H1 (cell line): ENCODE measurements around the gene ACAP1. TPM values are rescaled to one million over a fixed set of nuclear protein-coding genes. Genes with fewer than 3 reads are reported as not detected.

Experiments
- CTCF ChIA-PET: fragments of 300-600 bp; sonication (Branson Sonifier 250); formaldehyde crosslinking; loops from one replicate; lab custom pipeline; 2021; ENCODE audit not compliant: partially characterized antibody; lab: Charles Lee
- POLR2A ChIA-PET: fragments of 300-600 bp; sonication (Branson Sonifier 250); formaldehyde crosslinking; loops from one replicate; lab custom pipeline; 2021; ENCODE audit warnings: inconsistent platforms; ENCODE audit not compliant: partially characterized antibody; lab: Charles Lee
- DNase-seq, 2 experiments: peaks; one replicate each; pipeline versions ENCODE4 v3.0.0 to v3.0.0-alpha.2; 2010 to 2022; ENCODE audit warnings: low spot score in 2 of 2, low read depth in 1 of 2, mixed read lengths in 1 of 2
- FAIRE-seq: peaks from 2 replicates; lab custom pipeline; 2011; peaks lifted over from hg19 to GRCh38; lab: Jason Lieb, UNC
- H2AFZ ChIP-seq: 2 replicates; pipeline ENCODE4 v1.8.1; 2012; ENCODE audit warnings: low read length, inconsistent platforms
- H2AK5ac ChIP-seq: 2 replicates; pipeline ENCODE4 v1.6.1; 2013; ENCODE audit warnings: low read depth, low read length
- H2BK120ac ChIP-seq: replicated peaks from 2 replicates; pipeline ENCODE3; 2013; ENCODE audit warnings: low read depth, low read length, inconsistent platforms
- H2BK12ac ChIP-seq: 2 replicates; pipeline ENCODE4 v1.6.1; 2013; ENCODE audit warnings: low read depth, low read length
- H2BK15ac ChIP-seq: 2 replicates; pipeline ENCODE4 v1.6.1; 2013; ENCODE audit warnings: low read length
- H2BK20ac ChIP-seq: 2 replicates; pipeline ENCODE4 v1.6.1; 2013; ENCODE audit warnings: low read length
- H2BK5ac ChIP-seq: 2 replicates; pipeline ENCODE4 v1.6.1; 2013; ENCODE audit warnings: low read depth, low read length
- H3K14ac ChIP-seq: 2 replicates; pipeline ENCODE4 v1.6.1; 2013; ENCODE audit warnings: inconsistent platforms; ENCODE audit not compliant: insufficient read length
- H3K18ac ChIP-seq: 2 replicates; pipeline ENCODE4 v1.6.1; 2013; ENCODE audit warnings: low read length; ENCODE audit errors: extremely low read depth
- H3K23ac ChIP-seq: 2 replicates; pipeline ENCODE4 v1.6.1; 2013; ENCODE audit warnings: inconsistent platforms; ENCODE audit not compliant: insufficient read length
- H3K23me2 ChIP-seq: 2 replicates; pipeline ENCODE4 v1.6.1; 2013; ENCODE audit warnings: low read depth, low read length
- H3K27ac ChIP-seq: 2 replicates; pipeline ENCODE4 v1.6.1; 2011; ENCODE audit warnings: low read depth, low read length, inconsistent platforms
- H3K27me3 ChIP-seq, 4 experiments: replicated peaks in 1 of 4; 1 replicate in 1 of 4; 2 replicates in 3 of 4; pipeline versions ENCODE4 v1.6.1 to v1.8.1; 2011 to 2013; ENCODE audit warnings: low read length in 3 of 4, mild to moderate bottlenecking in 3 of 4, inconsistent platforms in 2 of 4, mixed read lengths in 2 of 4, moderate library complexity in 1 of 4; ENCODE audit not compliant: control insufficient read depth in 3 of 4, insufficient read depth in 3 of 4; ENCODE audit errors: extremely low read depth in 1 of 4
- H3K36me3 ChIP-seq, 4 experiments: 2 replicates each; pipeline versions ENCODE4 v1.6.1 to v1.8.1; 2011 to 2013; ENCODE audit warnings: mild to moderate bottlenecking in 4 of 4, low read length in 3 of 4, moderate library complexity in 2 of 4, control low read depth in 1 of 4, inconsistent platforms in 1 of 4; ENCODE audit not compliant: insufficient read depth in 4 of 4, control insufficient read depth in 2 of 4
- H3K4ac ChIP-seq: replicated peaks from 2 replicates; pipeline ENCODE3; 2013; ENCODE audit warnings: low read length, low read depth, mixed read lengths, inconsistent platforms; ENCODE audit not compliant: insufficient read length
- H3K4me1 ChIP-seq, 4 experiments: replicated peaks in 1 of 4; 1 replicate in 1 of 4; 2 replicates in 3 of 4; pipeline versions ENCODE4 v1.6.1 to v1.8.1; 2011 to 2013; ENCODE audit warnings: low read length in 3 of 4, inconsistent platforms in 2 of 4, mixed read lengths in 1 of 4; ENCODE audit not compliant: insufficient read depth in 4 of 4, control insufficient read depth in 3 of 4
- H3K4me2 ChIP-seq, 2 experiments: 2 replicates each; pipeline versions ENCODE4 v1.6.1 to v1.8.1; 2011 to 2013; ENCODE audit warnings: low read depth in 2 of 2, low read length in 2 of 2, control low read depth in 1 of 2, inconsistent platforms in 1 of 2, mild to moderate bottlenecking in 1 of 2; ENCODE audit not compliant: insufficient read depth in 1 of 2
- H3K4me3 ChIP-seq, 4 experiments: fragments of 200-600, 300-600 bp in 1 of 4; sonication (generic), shearing (Covaris generic), sonication (Bioruptor Twin) in 1 of 4; 2 replicates each; pipeline versions ENCODE4 v1.5.1 to v1.8.1; 2011 to 2016; ENCODE audit warnings: low read length in 4 of 4, low read depth in 3 of 4, control low read depth in 2 of 4, inconsistent platforms in 2 of 4, mild to moderate bottlenecking in 2 of 4, mixed read lengths in 1 of 4, moderate library complexity in 1 of 4; ENCODE audit not compliant: insufficient read depth in 2 of 4; ENCODE audit errors: extremely low read depth in 1 of 4
- H3K56ac ChIP-seq: replicated peaks from 2 replicates; pipeline ENCODE3; 2013; ENCODE audit warnings: low read depth, mild to moderate bottlenecking, mixed read lengths, low read length, inconsistent platforms; ENCODE audit not compliant: insufficient read length
- H3K79me1 ChIP-seq: 2 replicates; pipeline ENCODE4 v1.6.1; 2013; ENCODE audit warnings: low read depth, low read length, control low read depth
- H3K79me2 ChIP-seq, 2 experiments: 2 replicates each; pipeline versions ENCODE4 v1.6.1 to v1.8.1; 2012 to 2013; ENCODE audit warnings: low read length in 2 of 2, mild to moderate bottlenecking in 2 of 2, inconsistent platforms in 1 of 2; ENCODE audit not compliant: insufficient read depth in 2 of 2, control insufficient read depth in 1 of 2
- H3K9ac ChIP-seq, 4 experiments: replicated peaks in 1 of 4; 1 replicate in 1 of 4; 2 replicates in 3 of 4; pipeline versions ENCODE4 v1.6.1 to v1.8.1; 2011 to 2013; ENCODE audit warnings: low read depth in 3 of 4, low read length in 3 of 4, control low read depth in 2 of 4, mild to moderate bottlenecking in 2 of 4, moderate library complexity in 2 of 4, inconsistent platforms in 1 of 4; ENCODE audit errors: extremely low read depth in 1 of 4
- H3K9me3 ChIP-seq, 2 experiments: 2 replicates each; pipeline versions ENCODE4 v1.6.1 to v1.8.1; 2012 to 2013; ENCODE audit warnings: mild to moderate bottlenecking in 2 of 2, moderate library complexity in 2 of 2, control low read depth in 1 of 2, inconsistent platforms in 1 of 2, low read depth in 1 of 2, low read length in 1 of 2, mixed read lengths in 1 of 2; ENCODE audit not compliant: insufficient read depth in 2 of 2
- H4K20me1 ChIP-seq, 2 experiments: replicated peaks in 1 of 2; 2 replicates each; pipeline versions ENCODE3 to v1.8.1; 2011 to 2013; ENCODE audit warnings: inconsistent platforms in 2 of 2, low read length in 2 of 2, mild to moderate bottlenecking in 1 of 2; ENCODE audit not compliant: insufficient read depth in 2 of 2, control insufficient read depth in 1 of 2
- H4K5ac ChIP-seq: 2 replicates; pipeline ENCODE4 v1.6.1; 2013; ENCODE audit warnings: low read length, low read depth, mixed read lengths, inconsistent platforms; ENCODE audit not compliant: insufficient read length
- H4K8ac ChIP-seq: 2 replicates; pipeline ENCODE4 v1.8.0; 2013; ENCODE audit warnings: mild to moderate bottlenecking, moderate library complexity, low read length, inconsistent platforms; ENCODE audit not compliant: insufficient read depth; ENCODE audit errors: extremely low read depth
- H4K91ac ChIP-seq: replicated peaks from 2 replicates; pipeline ENCODE3; 2013; ENCODE audit warnings: low read length, mixed read lengths, inconsistent platforms; ENCODE audit not compliant: insufficient read length
- ATF3 ChIP-seq: IDR thresholded peaks from 2 replicates; pipeline ENCODE4 v1.6.1; 2011; ENCODE audit warnings: low read depth, mild to moderate bottlenecking, low read length; ENCODE audit not compliant: insufficient read depth
- POLR2AphosphoS5 ChIP-seq: IDR thresholded peaks from 2 replicates; pipeline ENCODE4 v1.6.1; 2011; ENCODE audit warnings: low read depth, low read length
- POU5F1 ChIP-seq: IDR thresholded peaks from 2 replicates; pipeline ENCODE4 v1.6.1; 2011; ENCODE audit warnings: low read depth, mild to moderate bottlenecking, low read length, moderate library complexity
- SUZ12 ChIP-seq: fragments of 200-600 bp; sonication (generic); IDR thresholded peaks from 2 replicates; pipeline ENCODE4 v1.6.1; 2012; ENCODE audit warnings: mild to moderate bottlenecking, inconsistent platforms, low read length, moderate library complexity, mixed read lengths
- WGBS, 2 experiments: shearing (Covaris generic) in 1 of 2; methylation state at CpG; one replicate each; pipeline versions ENCODE4 v1.1.6 to v1.1.7; 2013 to 2015; ENCODE audit warnings: low lambda C conversion rate in 2 of 2, mixed read lengths in 2 of 2, inconsistent platforms in 1 of 2, low coverage in 1 of 2, missing lambda C conversion rate in 1 of 2; ENCODE audit not compliant: insufficient replicate concordance in 2 of 2, insufficient coverage in 1 of 2, insufficient read length in 1 of 2; ENCODE audit errors: extremely low coverage in 1 of 2, missing lambda C conversion rate in 1 of 2; 5-methylcytosine and 5-hydroxymethylcytosine counted together
- polyA plus RNA-seq, 7 experiments: library from polyadenylated mRNA; depleted of rRNA in 3 of 7; stranded (reverse) in 5 of 7; unstranded in 2 of 7; fragments of >200 nt in 5 of 7; fragments of 200-250 nt in 2 of 7; gene quantifications; 1 replicate in 5 of 7; 2 replicates in 1 of 7; 4 replicates in 1 of 7; pipeline versions ENCODE4 v1.2.1 to v1.2.3, GENCODE V29; 2011 to 2013; ENCODE audit warnings: missing spikeins in 2 of 7, mixed read lengths in 2 of 7
- total RNA-seq: library from RNA; stranded (reverse); fragmentation: NEBNext Ultra II Directional; extraction: Animal tissue kit (Norgen Biotek cat#: 25700); gene quantifications from 2 replicates; pipeline ENCODE4 v1.2.1, GENCODE V29; 2021

ACAP1 gene
- total and polyA plus RNA-seq, 2 of the 8 experiments (the other 6 are each of a cell fraction or from before 2014, with no cell fraction given), result 11.9 to 45.1 TPM

- Histone ChIP-seq H3K4me2 (peak overlapping the region; percentile 78), H4K8ac (peak overlapping the region; percentile 45; the same call in 1 of the 2 replicates), H3K18ac (no peak overlapping the region), H3K14ac (no peak overlapping the region), H3K36me3 (peaks cover 0 to 2% (median 0%) of the 10 kb centered on the region in 4 experiments; a peak in 1 of 8 replicates), H2BK120ac (no peak overlapping the region), H3K23ac (no peak overlapping the region), H3K4me1 (peaks cover 0 to 17% (median 10%) of the 10 kb centered on the region in 4 experiments; a peak in 6 of 7 replicates), H2AFZ (no peak overlapping the region), H3K79me2 (no peaks in the 10 kb centered on the region), H4K20me1 (peaks cover 0 to 10% of the 10 kb centered on the region in 2 experiments), H3K27ac (no peak overlapping the region), H2BK15ac (peak overlapping the region; percentile 96; the same call in 1 of the 2 replicates), H3K27me3 (peaks cover 0 to 39% (median 29%) of the 10 kb centered on the region in 4 experiments; a peak in 6 of 7 replicates), H3K56ac (no peak overlapping the region), H3K4ac (peak overlapping the region; percentile 27), H3K79me1 (peaks cover 3% of the 10 kb centered on the region; the same call in 1 of the 2 replicates), H3K9me3 (peaks cover 0 to 7% of the 10 kb centered on the region in 2 experiments; a peak in 1 of 4 replicates), H2AK5ac (no peak overlapping the region), H2BK20ac (no peak overlapping the region), H2BK12ac (no peak overlapping the region; the same call in 1 of the 2 replicates), H4K5ac (no peak overlapping the region), H3K9ac (no peak overlapping the region), H2BK5ac (no peak overlapping the region), H3K4me3 (peak overlapping the region in 1 of 4 experiments; percentile 60; a peak in 4 of 8 replicates), H3K23me2 (peaks cover 12% of the 10 kb centered on the region; the same call in 1 of the 2 replicates), H4K91ac (no peak overlapping the region)
- ChIA-PET POLR2A (interaction anchor here (0.7 to 3.7 kb wide), 12 partner anchors 10 to 100 kb away, joined by 3 to 16 read pairs (median 4); partner anchors contain the start of genes PLSCR3 and ZBTB4), CTCF (interaction anchor here (0.8 to 4.0 kb wide), 8 partner anchors 10 to 119 kb away, joined by 3 to 21 read pairs (median 7); partner anchors contain the start of genes PLSCR3 and TMEM95)
- WGBS, 2 experiments, result 95% methylated on average over 9 of the region's 11 CpGs; no CpG with 5 or more reads in 1 of the 2 experiments
- FAIRE-seq (no peak), DNase-seq (no peak)
- TF ChIP-seq SUZ12 (no peak), POLR2AphosphoS5 (no peak), POU5F1 (no peak), ATF3 (no peak)
Measured at GRCh38 chr17:7383371-7383741, 47.0 kb downstream of the ACAP1 start.
